ENCODE data around the gene FAM200C. TPM values are rescaled to one million over a fixed set of nuclear protein-coding genes. Genes with fewer than 3 reads are reported as not detected.

The FAM200C gene
- total and polyA plus RNA-seq, 9 of the 15 experiments (the other 6 are each of a cell fraction or from before 2014, with no cell fraction given): 1.3 to 7.0 (median 1.8) TPM

DNA sequence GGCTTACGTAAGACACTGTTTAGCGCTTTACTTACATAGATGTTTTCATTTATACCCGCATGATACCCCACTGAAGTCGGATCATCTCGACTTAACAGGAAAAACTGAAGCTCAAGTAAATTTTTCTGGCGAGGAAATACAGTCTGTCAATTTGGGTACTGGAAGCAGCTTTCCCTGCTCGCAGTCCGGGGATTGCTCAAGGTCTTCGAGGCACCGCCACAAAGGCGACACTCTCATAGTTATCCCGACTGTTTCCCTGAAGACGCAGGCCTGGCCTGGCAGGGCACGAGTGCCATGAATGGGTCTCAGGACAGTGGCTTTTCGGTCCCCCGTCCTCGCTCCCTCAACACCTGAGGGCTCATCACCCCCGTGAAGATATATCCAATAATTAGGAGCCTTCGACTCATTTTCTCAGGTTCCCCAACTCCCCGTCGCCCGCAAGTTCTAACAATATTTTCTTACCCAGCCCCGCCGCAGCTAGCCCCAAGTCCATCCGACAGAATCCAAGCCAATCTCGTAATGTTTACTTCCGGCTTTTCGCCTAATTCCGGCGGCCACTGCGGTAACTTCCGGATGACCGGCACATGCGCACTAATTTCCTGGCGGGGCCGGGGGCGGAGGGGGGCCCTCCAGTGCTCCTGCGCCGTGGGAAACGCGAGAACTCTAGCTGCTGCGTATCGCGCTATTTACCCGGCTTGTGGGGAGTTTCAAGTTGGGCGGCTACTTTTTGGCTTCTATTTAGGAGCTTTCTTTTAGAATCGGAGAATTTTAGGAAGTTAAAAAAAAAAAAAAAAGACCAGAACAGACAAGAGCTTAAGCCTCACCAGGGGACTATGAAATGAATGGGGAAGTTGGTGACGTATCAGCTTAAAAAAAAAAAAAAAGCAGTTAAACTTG lies 19.0 kb upstream of the FAM200C start, which contains the start of gene SLU7 (continued):
- TF ChIP-seq, protein P1, sequence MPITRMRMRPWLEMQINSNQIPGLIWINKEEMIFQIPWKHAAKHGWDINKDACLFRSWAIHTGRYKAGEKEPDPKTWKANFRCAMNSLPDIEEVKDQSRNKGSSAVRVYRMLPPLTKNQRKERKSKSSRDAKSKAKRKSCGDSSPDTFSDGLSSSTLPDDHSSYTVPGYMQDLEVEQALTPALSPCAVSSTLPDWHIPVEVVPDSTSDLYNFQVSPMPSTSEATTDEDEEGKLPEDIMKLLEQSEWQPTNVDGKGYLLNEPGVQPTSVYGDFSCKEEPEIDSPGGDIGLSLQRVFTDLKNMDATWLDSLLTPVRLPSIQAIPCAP (CRISPR knock-in tag; IDR thresholded peaks at IDR 0.05; ENCODE audit: borderline replicate concordance): no peak
- TF ChIP-seq ZNF24 (IDR thresholded peaks at IDR 0.05) (no peak), ZKSCAN1 (IDR thresholded peaks at IDR 0.05; ENCODE audit: low read depth, low read length) (no peak), RNF2 (IDR thresholded peaks at IDR 0.05) (no peak), NFE2L1 (tag; IDR thresholded peaks at IDR 0.05; ENCODE audit: borderline replicate concordance, low read depth) (no peak), MYNN (IDR thresholded peaks at IDR 0.05) (no peak), MYNN (CRISPR knock-in tag; IDR thresholded peaks at IDR 0.05) (no peak), RBM22 (IDR thresholded peaks at IDR 0.05; ENCODE audit: low read depth, low read length, poor library complexity, severe bottlenecking) (no peak), MYC (IDR thresholded peaks at IDR 0.05; ENCODE audit: low read depth, low read length) (no peak), MYC (CRISPR knock-in tag; IDR thresholded peaks at IDR 0.05; ENCODE audit: borderline replicate concordance, low read depth) (no peak), MXI1 (IDR thresholded peaks at IDR 0.05; ENCODE audit: low read depth, low read length) (0 out of 2 replicates have a peak, but pooled peaks have one; percentile 18), POLR3G (IDR thresholded peaks at IDR 0.05; ENCODE audit: extremely low read depth, insufficient read length, insufficient replicate concordance) (no peak), ZNF785 (CRISPR knock-in tag; IDR thresholded peaks at IDR 0.05) (no peak), ZNF57 (CRISPR knock-in tag; IDR thresholded peaks at IDR 0.05) (no peak), FOXA3 (CRISPR knock-in tag; conservative IDR thresholded peaks at IDR 0.05 in 1 of 2, IDR thresholded peaks at IDR 0.05 in 1 of 2) (peak in 1 of 2 experiments; percentile 39; a peak in 2 of 4 replicates), CSDE1 (IDR thresholded peaks at IDR 0.05) (no peak), STAT5A (IDR thresholded peaks at IDR 0.05; ENCODE audit: borderline replicate concordance, low read length) (no peak)
- TF ChIP-seq, protein P2, sequence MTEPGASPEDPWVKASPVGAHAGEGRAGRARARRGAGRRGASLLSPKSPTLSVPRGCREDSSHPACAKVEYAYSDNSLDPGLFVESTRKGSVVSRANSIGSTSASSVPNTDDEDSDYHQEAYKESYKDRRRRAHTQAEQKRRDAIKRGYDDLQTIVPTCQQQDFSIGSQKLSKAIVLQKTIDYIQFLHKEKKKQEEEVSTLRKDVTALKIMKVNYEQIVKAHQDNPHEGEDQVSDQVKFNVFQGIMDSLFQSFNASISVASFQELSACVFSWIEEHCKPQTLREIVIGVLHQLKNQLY (CRISPR knock-in tag; conservative IDR thresholded peaks at IDR 0.05): no peak
- TF ChIP-seq, protein P3, sequence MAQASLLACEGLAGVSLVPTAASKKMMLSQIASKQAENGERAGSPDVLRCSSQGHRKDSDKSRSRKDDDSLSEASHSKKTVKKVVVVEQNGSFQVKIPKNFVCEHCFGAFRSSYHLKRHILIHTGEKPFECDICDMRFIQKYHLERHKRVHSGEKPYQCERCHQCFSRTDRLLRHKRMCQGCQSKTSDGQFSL (CRISPR knock-in tag; IDR thresholded peaks at IDR 0.05): no peak
- TF ChIP-seq, protein P3 (tag; IDR thresholded peaks at IDR 0.05): no peak; a peak in 1 of 4 replicates
- TF ChIP-seq, protein P4, sequence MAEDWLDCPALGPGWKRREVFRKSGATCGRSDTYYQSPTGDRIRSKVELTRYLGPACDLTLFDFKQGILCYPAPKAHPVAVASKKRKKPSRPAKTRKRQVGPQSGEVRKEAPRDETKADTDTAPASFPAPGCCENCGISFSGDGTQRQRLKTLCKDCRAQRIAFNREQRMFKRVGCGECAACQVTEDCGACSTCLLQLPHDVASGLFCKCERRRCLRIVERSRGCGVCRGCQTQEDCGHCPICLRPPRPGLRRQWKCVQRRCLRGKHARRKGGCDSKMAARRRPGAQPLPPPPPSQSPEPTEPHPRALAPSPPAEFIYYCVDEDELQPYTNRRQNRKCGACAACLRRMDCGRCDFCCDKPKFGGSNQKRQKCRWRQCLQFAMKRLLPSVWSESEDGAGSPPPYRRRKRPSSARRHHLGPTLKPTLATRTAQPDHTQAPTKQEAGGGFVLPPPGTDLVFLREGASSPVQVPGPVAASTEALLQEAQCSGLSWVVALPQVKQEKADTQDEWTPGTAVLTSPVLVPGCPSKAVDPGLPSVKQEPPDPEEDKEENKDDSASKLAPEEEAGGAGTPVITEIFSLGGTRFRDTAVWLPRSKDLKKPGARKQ (CRISPR knock-in tag; IDR thresholded peaks at IDR 0.05): no peak
- TF ChIP-seq, protein P5, sequence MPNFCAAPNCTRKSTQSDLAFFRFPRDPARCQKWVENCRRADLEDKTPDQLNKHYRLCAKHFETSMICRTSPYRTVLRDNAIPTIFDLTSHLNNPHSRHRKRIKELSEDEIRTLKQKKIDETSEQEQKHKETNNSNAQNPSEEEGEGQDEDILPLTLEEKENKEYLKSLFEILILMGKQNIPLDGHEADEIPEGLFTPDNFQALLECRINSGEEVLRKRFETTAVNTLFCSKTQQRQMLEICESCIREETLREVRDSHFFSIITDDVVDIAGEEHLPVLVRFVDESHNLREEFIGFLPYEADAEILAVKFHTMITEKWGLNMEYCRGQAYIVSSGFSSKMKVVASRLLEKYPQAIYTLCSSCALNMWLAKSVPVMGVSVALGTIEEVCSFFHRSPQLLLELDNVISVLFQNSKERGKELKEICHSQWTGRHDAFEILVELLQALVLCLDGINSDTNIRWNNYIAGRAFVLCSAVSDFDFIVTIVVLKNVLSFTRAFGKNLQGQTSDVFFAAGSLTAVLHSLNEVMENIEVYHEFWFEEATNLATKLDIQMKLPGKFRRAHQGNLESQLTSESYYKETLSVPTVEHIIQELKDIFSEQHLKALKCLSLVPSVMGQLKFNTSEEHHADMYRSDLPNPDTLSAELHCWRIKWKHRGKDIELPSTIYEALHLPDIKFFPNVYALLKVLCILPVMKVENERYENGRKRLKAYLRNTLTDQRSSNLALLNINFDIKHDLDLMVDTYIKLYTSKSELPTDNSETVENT (CRISPR knock-in tag; IDR thresholded peaks at IDR 0.05): no peak

Measured in K562 (cell line).